ENCODE measurements around the gene TUB.

The TUB gene

GRCh38 chr11:8047382-8047781 lies 33.6 kb upstream of the TUB start:
- no peak overlapping the region for H3K27ac ChIP-seq (ENCODE audit: low read depth in 2 of 2, low read length in 2 of 2)
- H3K9me3 ChIP-seq (ENCODE audit: control insufficient read depth in 2 of 2, low read length in 2 of 2): no peaks in the 10 kb centered on the region
- H3K4me1 ChIP-seq (ENCODE audit: control insufficient read depth in 2 of 2, insufficient read depth in 2 of 2, low read length in 2 of 2): no peaks in the 10 kb centered on the region
- H3K9ac ChIP-seq (ENCODE audit: low read depth in 1 of 2, low read length in 2 of 2): no peak overlapping the region
- H3K4me3 ChIP-seq (ENCODE audit: low read length in 2 of 2): no peak overlapping the region
- H3K27me3 ChIP-seq (ENCODE audit: control insufficient read depth in 2 of 2, insufficient read depth in 2 of 2, low read length in 2 of 2): no peaks in the 10 kb centered on the region
- no peaks in the 10 kb centered on the region for H3K36me3 ChIP-seq (ENCODE audit: control insufficient read depth in 2 of 2, insufficient read depth in 2 of 2, low read length in 2 of 2)

GRCh38 chr11:8049084-8049483 lies 31.9 kb upstream of the TUB start:
- Histone ChIP-seq H3K27ac (ENCODE audit: low read depth in 2 of 2, low read length in 2 of 2) (no peak overlapping the region), H3K36me3 (ENCODE audit: control insufficient read depth in 2 of 2, insufficient read depth in 2 of 2, low read length in 2 of 2) (no peaks in the 10 kb centered on the region)

GRCh38 chr11:8055091-8055835 lies 25.7 kb upstream of the TUB start:
- H3K4me1 ChIP-seq (ENCODE audit: control insufficient read depth in 2 of 2, insufficient read depth in 2 of 2, low read length in 2 of 2): no peaks in the 10 kb centered on the region
- no peak overlapping the region for H3K9ac ChIP-seq (ENCODE audit: low read depth in 1 of 2, low read length in 2 of 2)
- H3K27me3 ChIP-seq (ENCODE audit: control insufficient read depth in 2 of 2, insufficient read depth in 2 of 2, low read length in 2 of 2): no peaks in the 10 kb centered on the region
- no peaks in the 10 kb centered on the region for H3K9me3 ChIP-seq (ENCODE audit: control insufficient read depth in 2 of 2, low read length in 2 of 2)
- H3K4me3 ChIP-seq (ENCODE audit: low read length in 2 of 2): no peak overlapping the region
- H3K27ac ChIP-seq (ENCODE audit: low read depth in 2 of 2, low read length in 2 of 2): no peak overlapping the region
- H3K36me3 ChIP-seq (ENCODE audit: control insufficient read depth in 2 of 2, insufficient read depth in 2 of 2, low read length in 2 of 2): no peaks in the 10 kb centered on the region

More at GRCh38 chr11:8049084-8049483, 31.9 kb upstream of the TUB start:
- Histone ChIP-seq H3K4me1 (ENCODE audit: control insufficient read depth in 2 of 2, insufficient read depth in 2 of 2, low read length in 2 of 2) (no peaks in the 10 kb centered on the region), H3K4me3 (ENCODE audit: low read length in 2 of 2) (no peak overlapping the region), H3K9ac (ENCODE audit: low read depth in 1 of 2, low read length in 2 of 2) (no peak overlapping the region), H3K9me3 (ENCODE audit: control insufficient read depth in 2 of 2, low read length in 2 of 2) (no peaks in the 10 kb centered on the region), H3K27me3 (ENCODE audit: control insufficient read depth in 2 of 2, insufficient read depth in 2 of 2, low read length in 2 of 2) (no peaks in the 10 kb centered on the region)

GRCh38 chr11:8055836-8056526 lies 25.0 kb upstream of the TUB start:
- no peak overlapping the region for H3K27ac ChIP-seq (ENCODE audit: low read depth in 2 of 2, low read length in 2 of 2)
- no peak overlapping the region for H3K9ac ChIP-seq (ENCODE audit: low read depth in 1 of 2, low read length in 2 of 2)
- no peaks in the 10 kb centered on the region for H3K9me3 ChIP-seq (ENCODE audit: control insufficient read depth in 2 of 2, low read length in 2 of 2)
- no peaks in the 10 kb centered on the region for H3K36me3 ChIP-seq (ENCODE audit: control insufficient read depth in 2 of 2, insufficient read depth in 2 of 2, low read length in 2 of 2)
- H3K4me1 ChIP-seq (ENCODE audit: control insufficient read depth in 2 of 2, insufficient read depth in 2 of 2, low read length in 2 of 2): no peaks in the 10 kb centered on the region
- H3K27me3 ChIP-seq (ENCODE audit: control insufficient read depth in 2 of 2, insufficient read depth in 2 of 2, low read length in 2 of 2): no peaks in the 10 kb centered on the region
- no peak overlapping the region for H3K4me3 ChIP-seq (ENCODE audit: low read length in 2 of 2)

- Histone ChIP-seq H3K4me1 (ENCODE audit: control insufficient read depth in 2 of 2, insufficient read depth in 2 of 2, low read length in 2 of 2) (no peaks in the 10 kb centered on the region), H3K9me3 (ENCODE audit: control insufficient read depth in 2 of 2, low read length in 2 of 2) (no peaks in the 10 kb centered on the region), H3K27ac (ENCODE audit: low read depth in 2 of 2, low read length in 2 of 2) (no peak overlapping the region), H3K36me3 (ENCODE audit: control insufficient read depth in 2 of 2, insufficient read depth in 2 of 2, low read length in 2 of 2) (no peaks in the 10 kb centered on the region), H3K27me3 (ENCODE audit: control insufficient read depth in 2 of 2, insufficient read depth in 2 of 2, low read length in 2 of 2) (no peaks in the 10 kb centered on the region), H3K9ac (ENCODE audit: low read depth in 1 of 2, low read length in 2 of 2) (no peak overlapping the region), H3K4me3 (ENCODE audit: low read length in 2 of 2) (no peak overlapping the region)
Measured at GRCh38 chr11:8056810-8057463, 24.1 kb upstream of the TUB start.

GRCh38 chr11:8058216-8058615 lies 22.8 kb upstream of the TUB start:
- H3K9ac ChIP-seq (ENCODE audit: low read depth in 1 of 2, low read length in 2 of 2): no peak overlapping the region
- H3K9me3 ChIP-seq (ENCODE audit: control insufficient read depth in 2 of 2, low read length in 2 of 2): no peaks in the 10 kb centered on the region
- H3K4me3 ChIP-seq (ENCODE audit: low read length in 2 of 2): no peak overlapping the region
- no peak overlapping the region for H3K27ac ChIP-seq (ENCODE audit: low read depth in 2 of 2, low read length in 2 of 2)
- no peaks in the 10 kb centered on the region for H3K36me3 ChIP-seq (ENCODE audit: control insufficient read depth in 2 of 2, insufficient read depth in 2 of 2, low read length in 2 of 2)
- H3K4me1 ChIP-seq (ENCODE audit: control insufficient read depth in 2 of 2, insufficient read depth in 2 of 2, low read length in 2 of 2): peaks cover 0 to 3% of the 10 kb centered on the region in 2 donors
- no peaks in the 10 kb centered on the region for H3K27me3 ChIP-seq (ENCODE audit: control insufficient read depth in 2 of 2, insufficient read depth in 2 of 2, low read length in 2 of 2)

- Histone ChIP-seq H3K27ac (ENCODE audit: low read depth in 2 of 2, low read length in 2 of 2) (no peak overlapping the region), H3K36me3 (ENCODE audit: control insufficient read depth in 2 of 2, insufficient read depth in 2 of 2, low read length in 2 of 2) (no peaks in the 10 kb centered on the region), H3K4me3 (ENCODE audit: low read length in 2 of 2) (no peak overlapping the region), H3K9ac (ENCODE audit: low read depth in 1 of 2, low read length in 2 of 2) (no peak overlapping the region), H3K9me3 (ENCODE audit: control insufficient read depth in 2 of 2, low read length in 2 of 2) (no peaks in the 10 kb centered on the region), H3K27me3 (ENCODE audit: control insufficient read depth in 2 of 2, insufficient read depth in 2 of 2, low read length in 2 of 2) (no peaks in the 10 kb centered on the region), H3K4me1 (ENCODE audit: control insufficient read depth in 2 of 2, insufficient read depth in 2 of 2, low read length in 2 of 2) (peaks cover 0 to 3% of the 10 kb centered on the region in 2 donors)
Measured at GRCh38 chr11:8059030-8059429, 22.0 kb upstream of the TUB start.

GRCh38 chr11:8059571-8060011 lies 21.4 kb upstream of the TUB start:
- H3K9ac ChIP-seq (ENCODE audit: low read depth in 1 of 2, low read length in 2 of 2): no peak overlapping the region
- no peaks in the 10 kb centered on the region for H3K36me3 ChIP-seq (ENCODE audit: control insufficient read depth in 2 of 2, insufficient read depth in 2 of 2, low read length in 2 of 2)
- no peaks in the 10 kb centered on the region for H3K9me3 ChIP-seq (ENCODE audit: control insufficient read depth in 2 of 2, low read length in 2 of 2)
- H3K27ac ChIP-seq (ENCODE audit: low read depth in 2 of 2, low read length in 2 of 2): no peak overlapping the region
- H3K4me1 ChIP-seq (ENCODE audit: control insufficient read depth in 2 of 2, insufficient read depth in 2 of 2, low read length in 2 of 2): peaks cover 0 to 3% of the 10 kb centered on the region in 2 donors
- no peak overlapping the region for H3K4me3 ChIP-seq (ENCODE audit: low read length in 2 of 2)
- H3K27me3 ChIP-seq (ENCODE audit: control insufficient read depth in 2 of 2, insufficient read depth in 2 of 2, low read length in 2 of 2): no peaks in the 10 kb centered on the region

GRCh38 chr11:8060146-8060719 lies 20.8 kb upstream of the TUB start:
- no peak overlapping the region for H3K4me3 ChIP-seq (ENCODE audit: low read length in 2 of 2)
- no peaks in the 10 kb centered on the region for H3K36me3 ChIP-seq (ENCODE audit: control insufficient read depth in 2 of 2, insufficient read depth in 2 of 2, low read length in 2 of 2)
- H3K9ac ChIP-seq (ENCODE audit: low read depth in 1 of 2, low read length in 2 of 2): no peak overlapping the region
- H3K4me1 ChIP-seq (ENCODE audit: control insufficient read depth in 2 of 2, insufficient read depth in 2 of 2, low read length in 2 of 2): peaks cover 0 to 3% of the 10 kb centered on the region in 2 donors
- no peaks in the 10 kb centered on the region for H3K27me3 ChIP-seq (ENCODE audit: control insufficient read depth in 2 of 2, insufficient read depth in 2 of 2, low read length in 2 of 2)
- H3K9me3 ChIP-seq (ENCODE audit: control insufficient read depth in 2 of 2, low read length in 2 of 2): no peaks in the 10 kb centered on the region
- H3K27ac ChIP-seq (ENCODE audit: low read depth in 2 of 2, low read length in 2 of 2): no peak overlapping the region

Data from mucosa of rectum (tissue), 2 donors.